NCI-H774 (cell line): ENCODE data around the gene ARHGAP45.

Experiments used
- DNase-seq: peaks from one replicate; lab custom pipeline; 2025; lab: John Stamatoyannopoulos, UW

The ARHGAP45 gene

DNA sequence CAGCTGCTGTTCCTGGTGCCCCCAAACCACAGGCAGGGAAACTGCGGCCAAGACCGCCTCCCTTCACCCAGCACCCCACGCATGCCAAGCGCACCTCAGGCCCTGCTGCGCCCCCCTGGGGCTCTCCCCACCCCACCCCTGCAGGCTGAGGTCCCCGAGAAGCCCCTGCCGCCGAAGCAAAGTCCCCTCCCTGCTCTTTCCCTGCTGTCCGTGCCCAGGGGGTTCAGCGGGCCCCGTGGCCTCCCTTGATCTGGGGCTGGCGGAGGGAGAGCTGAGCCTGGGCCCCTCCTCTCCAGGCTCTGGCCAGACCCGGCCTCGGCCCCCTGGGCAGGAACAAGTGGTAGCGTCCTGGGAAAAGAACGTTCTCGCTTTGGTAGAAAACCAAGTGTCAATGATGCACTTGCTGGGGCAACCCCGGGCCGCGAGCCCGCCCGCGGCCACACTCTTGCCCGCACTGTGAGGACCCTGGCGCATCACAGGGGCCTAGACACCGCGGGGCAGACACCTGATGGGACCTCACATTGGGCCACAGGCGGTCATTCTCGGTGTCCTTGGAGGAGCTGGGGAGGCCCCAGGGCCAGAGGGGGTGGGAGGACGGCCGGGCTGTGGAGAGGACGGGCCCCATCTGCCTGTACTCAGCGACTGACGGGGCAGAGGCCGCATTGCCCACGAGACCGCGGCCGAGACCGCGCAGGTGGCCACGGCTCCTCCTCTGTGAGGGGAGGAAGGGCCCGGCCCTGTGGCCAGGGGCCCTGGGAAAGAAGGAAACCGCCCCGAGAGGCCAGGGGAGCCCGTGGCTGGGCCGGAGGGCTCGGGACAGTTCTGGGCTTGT lies 65.8 kb downstream of the ARHGAP45 start:
- DNase-seq: no peak

- no peak for DNase-seq
These were observed 66.5 kb downstream of the ARHGAP45 start for GRCh38 chr19:1133471-1133929.

- no peak for DNase-seq
These were observed 67.5 kb downstream of the ARHGAP45 start for GRCh38 chr19:1134431-1134830.

GRCh38 chr19:1135454-1135853 lies 68.5 kb downstream of the ARHGAP45 start:
- no peak for DNase-seq

DNA sequence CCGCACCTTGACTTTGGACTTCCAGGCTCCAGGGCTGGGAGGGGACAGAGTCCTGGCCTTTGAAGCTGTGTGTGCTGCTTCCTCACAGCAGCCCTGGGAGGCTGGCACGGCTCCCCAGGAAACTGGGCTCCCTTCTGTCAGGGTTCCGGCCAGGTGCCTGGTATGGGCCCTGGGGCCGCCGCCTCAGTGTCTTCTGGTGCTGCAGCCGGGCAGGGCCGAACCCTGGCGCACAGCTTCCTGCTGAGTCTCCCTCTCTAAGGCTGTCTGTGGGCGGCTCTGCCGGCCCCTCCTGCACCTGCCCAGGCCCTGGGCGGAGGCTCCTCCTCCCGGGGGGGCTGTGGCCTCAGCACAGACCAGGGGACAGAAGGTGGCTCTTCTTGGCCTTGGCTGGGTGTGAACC lies 69.2 kb downstream of the ARHGAP45 start:
- no peak for DNase-seq
